ENCODE results near the gene MYO5B. TPM values are rescaled to one million over a fixed set of nuclear protein-coding genes. Genes with fewer than 3 reads are reported as not detected.

Gene MYO5B
- total RNA-seq, 4 donors from 2014 or later: 1.9 to 18.3 (median 4.4) TPM

DNA sequence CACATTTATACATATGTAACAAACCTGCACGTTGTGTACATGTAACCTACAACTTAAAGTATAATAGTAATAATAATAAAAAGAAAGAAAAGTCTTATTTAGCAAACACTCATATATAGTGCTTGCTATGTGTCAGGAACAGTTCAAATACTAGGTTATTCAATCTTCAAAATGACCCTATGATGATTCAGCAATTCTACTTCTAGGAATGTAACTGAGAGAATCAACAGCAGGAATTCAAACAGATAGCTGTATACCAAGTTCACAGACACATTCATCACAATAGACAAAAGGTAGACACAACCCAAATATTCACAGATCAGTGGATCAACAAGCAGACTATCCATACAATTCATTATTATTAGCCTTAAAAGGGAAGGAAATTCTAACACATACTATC is 69.5 kb downstream of the MYO5B start:
- Histone ChIP-seq H3K27me3 (peaks cover 22% of the 10 kb centered on the region), H3K9me3 (no peaks in the 10 kb centered on the region), H3K27ac (no peak overlapping the region), H3K36me3 (no peaks in the 10 kb centered on the region), H3K4me1 (no peaks in the 10 kb centered on the region), H3K4me3 (no peak overlapping the region)
- ATAC-seq: no peak
- 67 to 75% methylated on average over 1 of the region's 1 CpG for WGBS, 2 donors (ENCODE audit: low coverage in 1 of 2)
- no peak for TF ChIP-seq EP300 (IDR thresholded peaks at IDR 0.05)
- no peak for TF ChIP-seq POLR2AphosphoS5 (IDR thresholded peaks at IDR 0.05)
- no peak for TF ChIP-seq POLR2A (IDR thresholded peaks at IDR 0.05)
- TF ChIP-seq, protein P1, sequence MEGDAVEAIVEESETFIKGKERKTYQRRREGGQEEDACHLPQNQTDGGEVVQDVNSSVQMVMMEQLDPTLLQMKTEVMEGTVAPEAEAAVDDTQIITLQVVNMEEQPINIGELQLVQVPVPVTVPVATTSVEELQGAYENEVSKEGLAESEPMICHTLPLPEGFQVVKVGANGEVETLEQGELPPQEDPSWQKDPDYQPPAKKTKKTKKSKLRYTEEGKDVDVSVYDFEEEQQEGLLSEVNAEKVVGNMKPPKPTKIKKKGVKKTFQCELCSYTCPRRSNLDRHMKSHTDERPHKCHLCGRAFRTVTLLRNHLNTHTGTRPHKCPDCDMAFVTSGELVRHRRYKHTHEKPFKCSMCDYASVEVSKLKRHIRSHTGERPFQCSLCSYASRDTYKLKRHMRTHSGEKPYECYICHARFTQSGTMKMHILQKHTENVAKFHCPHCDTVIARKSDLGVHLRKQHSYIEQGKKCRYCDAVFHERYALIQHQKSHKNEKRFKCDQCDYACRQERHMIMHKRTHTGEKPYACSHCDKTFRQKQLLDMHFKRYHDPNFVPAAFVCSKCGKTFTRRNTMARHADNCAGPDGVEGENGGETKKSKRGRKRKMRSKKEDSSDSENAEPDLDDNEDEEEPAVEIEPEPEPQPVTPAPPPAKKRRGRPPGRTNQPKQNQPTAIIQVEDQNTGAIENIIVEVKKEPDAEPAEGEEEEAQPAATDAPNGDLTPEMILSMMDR (IDR thresholded peaks at IDR 0.05): no peak

DNA sequence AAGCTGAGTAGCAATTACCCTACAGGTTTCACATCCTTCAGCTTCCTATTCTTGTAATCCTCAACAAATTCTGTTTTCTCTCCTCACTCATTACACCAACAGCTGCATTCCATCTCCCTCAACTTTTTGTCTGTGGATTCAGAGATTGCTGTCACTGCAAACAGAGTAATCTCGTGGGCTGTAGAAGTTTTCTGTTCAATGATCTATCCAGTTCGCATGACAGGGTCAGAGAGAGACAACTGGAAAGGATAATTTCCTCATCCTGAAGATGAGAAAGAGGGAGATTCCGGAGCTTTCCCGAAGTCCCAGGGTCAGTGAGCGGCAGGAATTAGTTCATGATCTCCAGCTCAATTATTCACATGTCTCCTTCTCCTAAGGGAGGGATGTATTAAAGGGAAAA is 75.7 kb downstream of the MYO5B start:
- ATAC-seq: no peak
- H3K36me3 ChIP-seq: no peaks in the 10 kb centered on the region
- no peaks in the 10 kb centered on the region for H3K9me3 ChIP-seq
- H3K27ac ChIP-seq: no peak overlapping the region
- H3K4me1 ChIP-seq: no peaks in the 10 kb centered on the region
- H3K27me3 ChIP-seq: peaks cover 21% of the 10 kb centered on the region
- no peak for TF ChIP-seq POLR2AphosphoS5 (IDR thresholded peaks at IDR 0.05)
- TF ChIP-seq, protein P1 (IDR thresholded peaks at IDR 0.05): no peak
- no peak for TF ChIP-seq EP300 (IDR thresholded peaks at IDR 0.05)
- no peak for TF ChIP-seq POLR2A (IDR thresholded peaks at IDR 0.05)
- H3K4me3 ChIP-seq: no peak overlapping the region
- WGBS, 2 donors (ENCODE audit: low coverage in 1 of 2): 30 to 58% methylated on average over 5 of the region's 5 CpGs

DNA sequence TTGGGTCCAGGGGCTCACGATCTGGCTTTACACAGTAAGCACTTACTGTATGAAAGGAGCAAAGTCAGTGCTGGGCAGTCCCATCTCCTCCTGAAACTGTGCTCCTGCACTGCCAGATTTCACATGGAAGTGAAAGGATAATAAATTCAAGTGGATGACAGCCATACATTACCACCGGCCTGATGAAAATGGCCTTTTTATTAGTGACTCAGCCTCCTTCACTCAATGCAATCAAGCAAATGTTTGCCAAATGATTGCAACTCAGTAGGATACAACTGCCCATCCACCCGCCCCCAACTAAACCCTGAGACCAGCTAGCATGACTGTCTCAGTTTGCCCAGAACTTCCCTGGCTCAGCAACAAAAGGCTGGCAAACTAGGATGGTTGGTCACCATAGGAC is 77.1 kb downstream of the MYO5B start:
- ATAC-seq: no peak
- no peak for TF ChIP-seq POLR2AphosphoS5 (IDR thresholded peaks at IDR 0.05)
- TF ChIP-seq EP300 (IDR thresholded peaks at IDR 0.05): no peak
- no peak for TF ChIP-seq POLR2A (IDR thresholded peaks at IDR 0.05)
- TF ChIP-seq, protein P1 (IDR thresholded peaks at IDR 0.05): no peak
- Histone ChIP-seq H3K9me3 (no peaks in the 10 kb centered on the region), H3K36me3 (no peaks in the 10 kb centered on the region), H3K4me1 (no peaks in the 10 kb centered on the region), H3K4me3 (no peak overlapping the region), H3K27ac (no peak overlapping the region), H3K27me3 (peaks cover 21% of the 10 kb centered on the region)
- 90% methylated on average over 2 of the region's 3 CpGs; no CpG with 5 or more reads in 1 of the 2 donors for WGBS, 2 donors (ENCODE audit: low coverage in 1 of 2)

- no peaks in the 10 kb centered on the region for H3K4me1 ChIP-seq
- H3K27me3 ChIP-seq: peaks cover 14% of the 10 kb centered on the region
- H3K9me3 ChIP-seq: no peaks in the 10 kb centered on the region
- H3K27ac ChIP-seq: no peak overlapping the region
- WGBS, 2 donors (ENCODE audit: low coverage in 1 of 2): 25 to 45% methylated on average over 1 to 2 of the region's 2 CpGs
- H3K36me3 ChIP-seq: no peaks in the 10 kb centered on the region
- H3K4me3 ChIP-seq: no peak overlapping the region
- TF ChIP-seq POLR2AphosphoS5 (IDR thresholded peaks at IDR 0.05): no peak
- ATAC-seq: no peak
Observed at GRCh38 chr18:50115095-50115494, 79.9 kb downstream of the MYO5B start.

- Histone ChIP-seq H3K27me3 (peaks cover 9% of the 10 kb centered on the region), H3K4me3 (no peak overlapping the region), H3K27ac (no peak overlapping the region), H3K36me3 (no peaks in the 10 kb centered on the region), H3K9me3 (no peaks in the 10 kb centered on the region), H3K4me1 (no peaks in the 10 kb centered on the region)
- 15 to 60% methylated on average over 4 to 5 of the region's 6 CpGs for WGBS, 2 donors (ENCODE audit: low coverage in 1 of 2)
- TF ChIP-seq POLR2A (IDR thresholded peaks at IDR 0.05): no peak
- TF ChIP-seq, protein P1 (IDR thresholded peaks at IDR 0.05): no peak
- TF ChIP-seq POLR2AphosphoS5 (IDR thresholded peaks at IDR 0.05): no peak
- TF ChIP-seq EP300 (IDR thresholded peaks at IDR 0.05): no peak
- no peak for ATAC-seq
Observed at GRCh38 chr18:50114448-50114847, 80.5 kb downstream of the MYO5B start.
